ENCODE measurements around the gene OSTN. TPM values are rescaled to one million over a fixed set of nuclear protein-coding genes. Genes with fewer than 3 reads are reported as not detected.

Gene OSTN, protein sequence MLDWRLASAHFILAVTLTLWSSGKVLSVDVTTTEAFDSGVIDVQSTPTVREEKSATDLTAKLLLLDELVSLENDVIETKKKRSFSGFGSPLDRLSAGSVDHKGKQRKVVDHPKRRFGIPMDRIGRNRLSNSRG
- not detected in 2 replicates for total RNA-seq (2014; rRNA removed; shearing (Covaris generic))
- not detected in 2 replicates for polyA plus RNA-seq (2016; fragmentation: Nextera tagmentation; extraction: Ambion mirVana)
- long read RNA-seq, result 0 reads

DNA sequence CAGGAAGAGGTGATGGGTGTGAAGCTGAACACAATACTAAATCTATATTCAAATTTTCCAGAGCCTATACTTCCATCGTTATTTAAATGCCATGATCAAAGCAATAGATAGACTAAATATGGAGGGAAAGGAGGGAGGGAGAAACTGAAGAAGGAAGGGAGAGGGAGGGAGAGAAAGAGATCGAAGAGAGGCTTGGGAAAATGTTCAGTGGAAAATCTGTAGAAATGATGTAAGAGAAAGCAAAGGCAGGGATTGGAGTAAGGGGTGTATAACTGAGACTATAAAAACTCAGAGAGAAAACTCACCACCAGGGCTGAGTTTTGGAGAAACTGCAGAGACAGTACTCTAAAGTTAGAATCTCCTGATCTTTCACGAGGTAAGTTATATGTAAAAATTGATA is at the start of gene OSTN:
Gene OSTN, plus strand, starts transcription at position 310 of the 400 bp plus-strand sequence. CDS start 13,292 bp downstream, outside the sequence.
- H3K4me1 ChIP-seq (ENCODE audit: insufficient read depth), result no peaks in the 10 kb centered on the region
- H3K79me2 ChIP-seq (replicated peaks; ENCODE audit: insufficient read depth), result no peaks in the 10 kb centered on the region
- no peaks in the 10 kb centered on the region for H3K9me3 Mint-ChIP-seq
- no peak within 1 kb of the TSS for H3K4me2 ChIP-seq
- no peaks in the 10 kb centered on the region for H3K36me3 Mint-ChIP-seq (ENCODE audit: low read depth)
- TF ChIP-seq STAT1 (IDR thresholded peaks at IDR 0.05; ENCODE audit: unreplicated experiment), result no peak
- TF ChIP-seq, protein P1, sequence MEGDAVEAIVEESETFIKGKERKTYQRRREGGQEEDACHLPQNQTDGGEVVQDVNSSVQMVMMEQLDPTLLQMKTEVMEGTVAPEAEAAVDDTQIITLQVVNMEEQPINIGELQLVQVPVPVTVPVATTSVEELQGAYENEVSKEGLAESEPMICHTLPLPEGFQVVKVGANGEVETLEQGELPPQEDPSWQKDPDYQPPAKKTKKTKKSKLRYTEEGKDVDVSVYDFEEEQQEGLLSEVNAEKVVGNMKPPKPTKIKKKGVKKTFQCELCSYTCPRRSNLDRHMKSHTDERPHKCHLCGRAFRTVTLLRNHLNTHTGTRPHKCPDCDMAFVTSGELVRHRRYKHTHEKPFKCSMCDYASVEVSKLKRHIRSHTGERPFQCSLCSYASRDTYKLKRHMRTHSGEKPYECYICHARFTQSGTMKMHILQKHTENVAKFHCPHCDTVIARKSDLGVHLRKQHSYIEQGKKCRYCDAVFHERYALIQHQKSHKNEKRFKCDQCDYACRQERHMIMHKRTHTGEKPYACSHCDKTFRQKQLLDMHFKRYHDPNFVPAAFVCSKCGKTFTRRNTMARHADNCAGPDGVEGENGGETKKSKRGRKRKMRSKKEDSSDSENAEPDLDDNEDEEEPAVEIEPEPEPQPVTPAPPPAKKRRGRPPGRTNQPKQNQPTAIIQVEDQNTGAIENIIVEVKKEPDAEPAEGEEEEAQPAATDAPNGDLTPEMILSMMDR (conservative IDR thresholded peaks at IDR 0.05; ENCODE audit: low read depth in 2 of 2), result no peak
- no peaks in the 10 kb centered on the region for H3F3A ChIP-seq (replicated peaks; ENCODE audit: low read depth)
- no peaks in the 10 kb centered on the region for H3K36me3 ChIP-seq (ENCODE audit: insufficient read depth)
- H4K20me1 ChIP-seq (replicated peaks; ENCODE audit: insufficient read depth), result no peaks in the 10 kb centered on the region
- H3K27me3 Mint-ChIP-seq (ENCODE audit: insufficient read depth, low read depth, poor library complexity), result no peaks in the 10 kb centered on the region
- DNase-seq (ENCODE audit: low spot score) (no peak), ATAC-seq (no peak)
- H3K4me3 Mint-ChIP-seq, result no peak within 1 kb of the TSS
- H3K27ac ChIP-seq (ENCODE audit: low read depth), result no peak within 1 kb of the TSS
- no peak within 1 kb of the TSS for H3K4me3 ChIP-seq
- no peaks in the 10 kb centered on the region for H3K27me3 ChIP-seq (ENCODE audit: insufficient read depth)
- H2AFZ ChIP-seq, result no peak within 1 kb of the TSS
- no peaks in the 10 kb centered on the region for H3K9me2 ChIP-seq (ENCODE audit: insufficient read depth)
- H3K27ac Mint-ChIP-seq, result no peak within 1 kb of the TSS
- no peaks in the 10 kb centered on the region for H3K4me1 Mint-ChIP-seq

DNA sequence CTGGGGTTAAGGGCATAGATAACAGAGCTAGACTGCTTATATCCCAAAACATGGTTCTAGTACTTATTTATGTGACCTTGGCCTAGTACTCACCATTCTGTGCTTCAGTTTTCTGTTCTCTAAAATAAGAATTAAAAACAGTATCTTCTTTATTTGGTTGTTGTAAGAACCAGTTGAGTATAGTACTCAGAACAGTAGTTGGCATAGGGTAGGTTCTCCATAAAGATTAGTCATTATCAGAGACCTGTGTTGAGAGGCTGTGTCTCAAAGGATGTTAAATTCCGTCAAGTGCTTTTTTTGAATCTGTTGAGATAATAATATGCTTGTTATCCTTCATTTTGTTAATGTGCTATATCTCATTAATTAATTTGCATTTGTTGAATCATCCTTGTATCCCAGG is 47.4 kb upstream of the OSTN start:
- Mint-ChIP-seq H3K27ac (no peak overlapping the region), H3K4me3 (no peak overlapping the region), H3K9me3 (peaks cover 20% of the 10 kb centered on the region), H3K27me3 (ENCODE audit: insufficient read depth, low read depth, poor library complexity) (peaks cover 2% of the 10 kb centered on the region), H3K36me3 (ENCODE audit: low read depth) (peaks cover 18% of the 10 kb centered on the region), H3K4me1 (no peaks in the 10 kb centered on the region)
- Histone ChIP-seq H3K27ac (ENCODE audit: low read depth) (no peak overlapping the region), H3F3A (replicated peaks; ENCODE audit: low read depth) (no peaks in the 10 kb centered on the region), H3K27me3 (ENCODE audit: insufficient read depth) (no peaks in the 10 kb centered on the region), H3K9me2 (ENCODE audit: insufficient read depth) (no peaks in the 10 kb centered on the region), H4K20me1 (replicated peaks; ENCODE audit: insufficient read depth) (no peaks in the 10 kb centered on the region), H3K36me3 (ENCODE audit: insufficient read depth) (no peaks in the 10 kb centered on the region), H3K4me2 (no peak overlapping the region), H2AFZ (no peak overlapping the region), H3K4me1 (ENCODE audit: insufficient read depth) (no peaks in the 10 kb centered on the region), H3K4me3 (no peak overlapping the region), H3K79me2 (replicated peaks; ENCODE audit: insufficient read depth) (no peaks in the 10 kb centered on the region)
- DNase-seq (ENCODE audit: low spot score) (no peak), ATAC-seq (no peak)
- TF ChIP-seq, protein P1 (conservative IDR thresholded peaks at IDR 0.05; ENCODE audit: low read depth in 2 of 2), result no peak
- TF ChIP-seq ZNF114 (CRISPR knock-in tag; IDR thresholded peaks at IDR 0.05) (no peak), ZNF331 (CRISPR knock-in tag; IDR thresholded peaks at IDR 0.05; ENCODE audit: low read depth) (no peak), STAT1 (IDR thresholded peaks at IDR 0.05; ENCODE audit: unreplicated experiment) (no peak), NANOG (IDR thresholded peaks at IDR 0.05; ENCODE audit: borderline replicate concordance) (no peak), EZH2phosphoT487 (IDR thresholded peaks at IDR 0.05; ENCODE audit: unreplicated experiment) (no peak), CREB1 (CRISPR knock-in tag; IDR thresholded peaks at IDR 0.05; ENCODE audit: low read depth) (no peak), EZH2 (IDR thresholded peaks at IDR 0.05; ENCODE audit: low read depth, unreplicated experiment) (no peak), JUNB (IDR thresholded peaks at IDR 0.05; ENCODE audit: unreplicated experiment) (no peak)
- TF ChIP-seq, protein P2, sequence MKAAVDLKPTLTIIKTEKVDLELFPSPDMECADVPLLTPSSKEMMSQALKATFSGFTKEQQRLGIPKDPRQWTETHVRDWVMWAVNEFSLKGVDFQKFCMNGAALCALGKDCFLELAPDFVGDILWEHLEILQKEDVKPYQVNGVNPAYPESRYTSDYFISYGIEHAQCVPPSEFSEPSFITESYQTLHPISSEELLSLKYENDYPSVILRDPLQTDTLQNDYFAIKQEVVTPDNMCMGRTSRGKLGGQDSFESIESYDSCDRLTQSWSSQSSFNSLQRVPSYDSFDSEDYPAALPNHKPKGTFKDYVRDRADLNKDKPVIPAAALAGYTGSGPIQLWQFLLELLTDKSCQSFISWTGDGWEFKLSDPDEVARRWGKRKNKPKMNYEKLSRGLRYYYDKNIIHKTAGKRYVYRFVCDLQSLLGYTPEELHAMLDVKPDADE (IDR thresholded peaks at IDR 0.05), result no peak
- TF ChIP-seq, protein P3, sequence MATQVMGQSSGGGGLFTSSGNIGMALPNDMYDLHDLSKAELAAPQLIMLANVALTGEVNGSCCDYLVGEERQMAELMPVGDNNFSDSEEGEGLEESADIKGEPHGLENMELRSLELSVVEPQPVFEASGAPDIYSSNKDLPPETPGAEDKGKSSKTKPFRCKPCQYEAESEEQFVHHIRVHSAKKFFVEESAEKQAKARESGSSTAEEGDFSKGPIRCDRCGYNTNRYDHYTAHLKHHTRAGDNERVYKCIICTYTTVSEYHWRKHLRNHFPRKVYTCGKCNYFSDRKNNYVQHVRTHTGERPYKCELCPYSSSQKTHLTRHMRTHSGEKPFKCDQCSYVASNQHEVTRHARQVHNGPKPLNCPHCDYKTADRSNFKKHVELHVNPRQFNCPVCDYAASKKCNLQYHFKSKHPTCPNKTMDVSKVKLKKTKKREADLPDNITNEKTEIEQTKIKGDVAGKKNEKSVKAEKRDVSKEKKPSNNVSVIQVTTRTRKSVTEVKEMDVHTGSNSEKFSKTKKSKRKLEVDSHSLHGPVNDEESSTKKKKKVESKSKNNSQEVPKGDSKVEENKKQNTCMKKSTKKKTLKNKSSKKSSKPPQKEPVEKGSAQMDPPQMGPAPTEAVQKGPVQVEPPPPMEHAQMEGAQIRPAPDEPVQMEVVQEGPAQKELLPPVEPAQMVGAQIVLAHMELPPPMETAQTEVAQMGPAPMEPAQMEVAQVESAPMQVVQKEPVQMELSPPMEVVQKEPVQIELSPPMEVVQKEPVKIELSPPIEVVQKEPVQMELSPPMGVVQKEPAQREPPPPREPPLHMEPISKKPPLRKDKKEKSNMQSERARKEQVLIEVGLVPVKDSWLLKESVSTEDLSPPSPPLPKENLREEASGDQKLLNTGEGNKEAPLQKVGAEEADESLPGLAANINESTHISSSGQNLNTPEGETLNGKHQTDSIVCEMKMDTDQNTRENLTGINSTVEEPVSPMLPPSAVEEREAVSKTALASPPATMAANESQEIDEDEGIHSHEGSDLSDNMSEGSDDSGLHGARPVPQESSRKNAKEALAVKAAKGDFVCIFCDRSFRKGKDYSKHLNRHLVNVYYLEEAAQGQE (IDR thresholded peaks at IDR 0.05; ENCODE audit: unreplicated experiment), result no peak

Data from GM23338 (cell line).